ENCODE measurements around the gene PDLIM4. TPM values are rescaled to one million over a fixed set of nuclear protein-coding genes. Genes with fewer than 3 reads are reported as not detected.

PDLIM4 gene
- total and polyA plus RNA-seq, 2 donors from 2014 or later, result 31.6 to 47.0 TPM

- Histone ChIP-seq H3K36me3 (ENCODE audit: control insufficient read depth in 2 of 3, insufficient read depth in 3 of 3, low read length in 3 of 3) (peaks cover 2 to 66% (median 35%) of the 10 kb centered on the region in 3 donors), H3K4me3 (ENCODE audit: low read length in 3 of 3) (no peak overlapping the region), H3K27me3 (ENCODE audit: control insufficient read depth, insufficient read depth, low read length) (no peaks in the 10 kb centered on the region), H3K27ac (ENCODE audit: low read depth in 2 of 2, low read length in 2 of 2) (no peak overlapping the region), H3K9ac (ENCODE audit: low read length in 3 of 3) (no peak overlapping the region), H3K9me3 (ENCODE audit: control insufficient read depth in 2 of 3, insufficient read depth in 1 of 3, low read length in 3 of 3) (no peaks in the 10 kb centered on the region), H3K4me1 (ENCODE audit: control insufficient read depth in 2 of 3, insufficient read depth in 2 of 3, low read depth in 1 of 3, low read length in 3 of 3) (no peaks in the 10 kb centered on the region)
- intact Hi-C loops (cut with DNase I), result no loop called here
- TF ChIP-seq CTCF (IDR thresholded peaks at IDR 0.05; ENCODE audit: borderline replicate concordance, extremely low read depth, insufficient read depth), result no peak
- peak in 1 of 5 donors; percentile 7 for DNase-seq
- FAIRE-seq, result no peak
These were observed 48.4 kb upstream of the PDLIM4 start for GRCh38 chr5:132209131-132209530.

- TF ChIP-seq CTCF (IDR thresholded peaks at IDR 0.05; ENCODE audit: borderline replicate concordance, extremely low read depth, insufficient read depth), result no peak
- FAIRE-seq (no peak), DNase-seq (peak in 1 of 5 donors; percentile 11)
- H3K4me1 ChIP-seq (ENCODE audit: control insufficient read depth in 2 of 3, insufficient read depth in 2 of 3, low read depth in 1 of 3, low read length in 3 of 3), result peaks cover 0 to 4% (median 2%) of the 10 kb centered on the region in 3 donors
- H3K27ac ChIP-seq (ENCODE audit: low read depth in 2 of 2, low read length in 2 of 2), result no peak overlapping the region
- intact Hi-C loops (cut with DNase I), result no loop called here
- H3K4me3 ChIP-seq (ENCODE audit: low read length in 3 of 3), result no peak overlapping the region
- no peaks in the 10 kb centered on the region for H3K27me3 ChIP-seq (ENCODE audit: control insufficient read depth, insufficient read depth, low read length)
- peaks cover 2 to 57% (median 35%) of the 10 kb centered on the region in 3 donors for H3K36me3 ChIP-seq (ENCODE audit: control insufficient read depth in 2 of 3, insufficient read depth in 3 of 3, low read length in 3 of 3)
- H3K9ac ChIP-seq (ENCODE audit: low read length in 3 of 3), result no peak overlapping the region
- no peaks in the 10 kb centered on the region for H3K9me3 ChIP-seq (ENCODE audit: control insufficient read depth in 2 of 3, insufficient read depth in 1 of 3, low read length in 3 of 3)
These were observed 47.5 kb upstream of the PDLIM4 start for GRCh38 chr5:132209901-132210545.

GRCh38 chr5:132210944-132211343 is 46.6 kb upstream of the PDLIM4 start:
- H3K27me3 ChIP-seq (ENCODE audit: control insufficient read depth, insufficient read depth, low read length), result no peaks in the 10 kb centered on the region
- no peaks in the 10 kb centered on the region for H3K9me3 ChIP-seq (ENCODE audit: control insufficient read depth in 2 of 3, insufficient read depth in 1 of 3, low read length in 3 of 3)
- peaks cover 2 to 54% (median 32%) of the 10 kb centered on the region in 3 donors for H3K36me3 ChIP-seq (ENCODE audit: control insufficient read depth in 2 of 3, insufficient read depth in 3 of 3, low read length in 3 of 3)
- no peak overlapping the region for H3K9ac ChIP-seq (ENCODE audit: low read length in 3 of 3)
- DNase-seq (no peak), FAIRE-seq (no peak)
- no peak overlapping the region for H3K4me3 ChIP-seq (ENCODE audit: low read length in 3 of 3)
- peaks cover 0 to 6% (median 5%) of the 10 kb centered on the region in 3 donors for H3K4me1 ChIP-seq (ENCODE audit: control insufficient read depth in 2 of 3, insufficient read depth in 2 of 3, low read depth in 1 of 3, low read length in 3 of 3)
- no peak for TF ChIP-seq CTCF (IDR thresholded peaks at IDR 0.05; ENCODE audit: borderline replicate concordance, extremely low read depth, insufficient read depth)
- no peak overlapping the region for H3K27ac ChIP-seq (ENCODE audit: low read depth in 2 of 2, low read length in 2 of 2)
- intact Hi-C loops (cut with DNase I), result no loop called here

Measured in kidney (tissue), 14 donors.